Esophagus squamous epithelium (tissue), 4 donors: ENCODE measurements around the gene ZNF106.

Experiments
- POLR2A ChIP-seq, 4 donors: fragments of 450-650 bp; IDR thresholded peaks; one replicate each; pipeline ENCODE4 v1.6.1; 2017; ENCODE audit warnings: antibody characterized with exemption in 4 of 4, mild to moderate bottlenecking in 4 of 4, moderate library complexity in 3 of 4
- TF ChIP-seq, protein P1 (sequence below), 6 experiments: fragments of 450-650 bp in 4 of 6; fragments of 200-600 bp in 2 of 6; sonication (generic) in 2 of 6; IDR thresholded peaks; one replicate each; pipeline ENCODE4 v1.5.1; 2016 to 2019; ENCODE audit warnings: antibody characterized with exemption in 6 of 6, mild to moderate bottlenecking in 4 of 6, moderate library complexity in 4 of 6

DNA sequence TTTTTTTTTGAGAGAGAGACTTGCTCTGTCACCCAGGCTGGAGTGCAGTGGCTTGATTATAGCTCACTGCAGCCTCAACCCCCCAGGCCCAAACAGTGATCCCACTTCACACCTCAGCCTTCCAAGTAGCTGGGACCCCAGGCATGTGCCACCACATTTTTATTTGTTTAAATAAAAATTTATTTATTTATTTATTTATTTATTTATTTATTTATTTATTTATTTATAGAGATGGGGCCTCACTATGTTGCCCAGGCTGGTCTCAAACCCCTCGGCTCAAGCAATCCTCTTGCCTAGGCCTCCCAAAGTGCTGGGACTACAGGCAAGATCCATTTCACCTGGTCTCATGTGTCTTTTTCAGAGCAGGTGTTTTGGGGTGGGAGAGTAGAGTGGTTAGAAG lies 116.1 kb downstream of the ZNF106 start:
- TF ChIP-seq, protein P1, sequence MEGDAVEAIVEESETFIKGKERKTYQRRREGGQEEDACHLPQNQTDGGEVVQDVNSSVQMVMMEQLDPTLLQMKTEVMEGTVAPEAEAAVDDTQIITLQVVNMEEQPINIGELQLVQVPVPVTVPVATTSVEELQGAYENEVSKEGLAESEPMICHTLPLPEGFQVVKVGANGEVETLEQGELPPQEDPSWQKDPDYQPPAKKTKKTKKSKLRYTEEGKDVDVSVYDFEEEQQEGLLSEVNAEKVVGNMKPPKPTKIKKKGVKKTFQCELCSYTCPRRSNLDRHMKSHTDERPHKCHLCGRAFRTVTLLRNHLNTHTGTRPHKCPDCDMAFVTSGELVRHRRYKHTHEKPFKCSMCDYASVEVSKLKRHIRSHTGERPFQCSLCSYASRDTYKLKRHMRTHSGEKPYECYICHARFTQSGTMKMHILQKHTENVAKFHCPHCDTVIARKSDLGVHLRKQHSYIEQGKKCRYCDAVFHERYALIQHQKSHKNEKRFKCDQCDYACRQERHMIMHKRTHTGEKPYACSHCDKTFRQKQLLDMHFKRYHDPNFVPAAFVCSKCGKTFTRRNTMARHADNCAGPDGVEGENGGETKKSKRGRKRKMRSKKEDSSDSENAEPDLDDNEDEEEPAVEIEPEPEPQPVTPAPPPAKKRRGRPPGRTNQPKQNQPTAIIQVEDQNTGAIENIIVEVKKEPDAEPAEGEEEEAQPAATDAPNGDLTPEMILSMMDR (IDR thresholded peaks at IDR 0.05) = no peak
- TF ChIP-seq POLR2A (IDR thresholded peaks at IDR 0.05) = no peak
